GOT3 (cell line): Measurements from ENCODE around the gene CTDSPL.
A peak's percentile ranks its signal among the peaks of the same experiment; 100 is the strongest.

ENCODE experiments used
- DNase-seq: peaks from one replicate; lab custom pipeline; 2025; ENCODE audit warnings: mixed read lengths; lab: John Stamatoyannopoulos, UW

Gene CTDSPL

DNA sequence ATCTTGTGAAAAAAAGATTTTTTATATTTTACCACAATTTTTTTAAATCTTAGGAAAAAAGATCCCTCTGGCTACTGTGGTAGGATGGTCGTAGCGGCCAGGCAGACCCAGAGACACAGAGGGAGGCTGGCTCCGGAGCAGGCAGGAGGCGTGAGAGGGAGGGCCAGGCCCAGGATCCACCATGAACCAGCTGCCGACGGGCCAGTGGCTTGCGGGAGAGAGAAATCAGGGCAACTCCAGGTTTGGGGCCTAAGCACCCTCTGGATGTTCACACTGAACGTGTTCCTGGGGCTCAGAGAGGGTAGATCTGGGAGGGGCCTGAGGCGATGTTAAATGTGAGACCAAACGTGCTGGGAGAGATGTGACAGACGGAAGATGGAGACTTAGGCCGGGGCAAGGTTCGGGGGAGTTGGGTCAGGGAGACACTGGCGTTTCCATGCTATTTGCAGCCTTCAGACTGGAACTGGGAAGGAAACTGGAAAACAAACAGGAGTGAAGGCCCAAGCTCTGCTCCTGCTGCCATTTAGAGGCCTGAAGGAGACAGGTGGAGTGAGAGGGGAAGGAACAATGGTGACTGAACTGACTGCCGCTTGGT, 127.3 kb downstream of the CTDSPL start:
- no peak for DNase-seq

DNA sequence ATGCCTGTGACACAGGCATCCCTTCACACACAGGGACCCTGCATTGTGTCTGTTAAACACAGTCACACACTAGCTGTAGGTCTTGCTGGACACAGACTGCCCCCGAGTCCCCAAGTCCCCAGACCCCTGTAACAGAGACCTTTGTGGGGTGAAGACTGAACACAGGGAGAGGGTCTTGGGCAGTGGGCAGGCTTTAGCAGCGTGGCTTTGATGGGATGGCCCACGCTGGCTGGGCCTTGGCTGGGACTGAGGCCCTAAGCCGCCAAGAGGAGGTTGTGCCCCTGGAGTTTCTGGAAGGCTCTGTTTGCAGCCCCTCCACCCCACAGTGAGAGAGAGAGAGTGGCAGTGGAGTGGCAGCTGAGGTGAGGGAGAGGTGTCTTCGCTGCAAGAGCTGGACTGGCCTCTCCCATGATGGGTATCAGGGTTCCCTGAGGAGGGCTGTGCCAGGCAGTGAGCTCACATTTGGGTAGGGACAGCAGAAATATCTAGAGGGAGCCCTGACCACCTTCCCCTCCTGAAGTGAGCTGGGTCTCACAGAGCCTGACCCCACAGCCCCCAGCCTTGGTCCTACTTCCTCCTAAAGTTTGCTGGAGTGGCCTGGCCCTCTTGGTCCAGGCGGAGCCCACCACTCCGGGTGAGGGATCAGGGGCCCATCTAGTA, 128.3 kb downstream of the CTDSPL start:
- no peak for DNase-seq

DNA sequence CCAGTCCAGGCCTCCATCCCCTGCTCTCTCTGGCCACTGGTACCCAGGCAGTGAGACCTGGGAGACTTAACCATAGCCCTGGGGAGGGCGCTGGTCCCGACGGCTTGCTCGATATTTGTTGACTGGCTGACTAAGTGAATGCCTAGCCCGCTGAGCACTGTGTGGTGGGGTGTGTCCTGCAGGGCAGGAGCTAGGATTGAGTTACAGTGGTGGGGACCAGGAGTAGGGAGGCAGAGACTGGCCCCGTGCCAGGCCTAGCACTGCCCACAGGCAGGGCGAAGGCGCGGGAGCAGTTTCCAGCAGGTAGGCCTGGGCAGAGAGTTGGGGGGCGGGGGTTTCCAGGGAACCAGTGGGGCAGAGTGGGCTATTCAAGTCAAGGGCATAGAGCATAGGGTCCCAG, 128.8 kb downstream of the CTDSPL start, which contains the start of gene VILL:
VILL (plus strand) TSS at position 260 of the 400 bp plus-strand sequence. CDS start 2,887 bp downstream, outside the sequence.
- no peak for DNase-seq

DNA sequence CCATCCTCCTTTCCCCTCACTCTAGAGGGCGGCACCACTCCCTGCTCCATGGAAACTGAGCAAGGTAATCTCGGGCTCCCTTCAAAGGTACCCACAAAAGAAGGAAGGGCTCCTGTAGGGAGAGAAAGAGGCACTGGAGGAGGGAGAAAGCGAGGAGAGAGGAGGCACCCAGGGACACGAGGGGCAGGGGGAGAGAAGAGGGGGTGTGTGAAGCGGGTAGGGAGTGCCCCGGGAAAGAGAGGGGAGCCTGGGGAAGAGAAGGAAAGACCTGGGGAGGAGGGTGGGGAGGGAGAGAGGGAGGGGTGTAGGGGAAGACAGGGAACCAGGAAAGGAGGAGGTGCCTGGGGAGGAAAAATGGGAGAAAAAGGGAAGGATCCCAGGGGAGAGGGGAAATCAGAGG, 129.4 kb downstream of the CTDSPL start:
- DNase-seq, result no peak

DNA sequence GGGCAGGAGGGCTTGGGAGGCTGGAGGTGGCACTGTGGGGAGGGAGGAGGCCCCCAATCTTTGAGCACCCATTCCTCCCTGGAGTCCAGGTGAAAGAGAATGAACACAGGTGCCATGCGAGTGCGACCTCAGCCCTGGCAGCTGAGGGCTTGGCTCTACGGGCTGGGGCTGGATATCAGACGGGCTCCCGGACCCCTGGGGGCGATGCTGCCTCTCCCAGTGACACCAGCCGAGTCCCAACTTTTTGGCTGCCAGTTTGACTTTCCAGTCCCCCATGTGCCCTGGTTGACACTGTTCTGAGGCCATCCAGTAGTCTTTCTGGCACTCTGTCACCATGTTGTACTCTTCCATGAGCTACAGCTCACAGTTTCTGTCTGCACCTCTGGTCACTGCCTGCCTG, 130.1 kb downstream of the CTDSPL start:
- no peak for DNase-seq

DNA sequence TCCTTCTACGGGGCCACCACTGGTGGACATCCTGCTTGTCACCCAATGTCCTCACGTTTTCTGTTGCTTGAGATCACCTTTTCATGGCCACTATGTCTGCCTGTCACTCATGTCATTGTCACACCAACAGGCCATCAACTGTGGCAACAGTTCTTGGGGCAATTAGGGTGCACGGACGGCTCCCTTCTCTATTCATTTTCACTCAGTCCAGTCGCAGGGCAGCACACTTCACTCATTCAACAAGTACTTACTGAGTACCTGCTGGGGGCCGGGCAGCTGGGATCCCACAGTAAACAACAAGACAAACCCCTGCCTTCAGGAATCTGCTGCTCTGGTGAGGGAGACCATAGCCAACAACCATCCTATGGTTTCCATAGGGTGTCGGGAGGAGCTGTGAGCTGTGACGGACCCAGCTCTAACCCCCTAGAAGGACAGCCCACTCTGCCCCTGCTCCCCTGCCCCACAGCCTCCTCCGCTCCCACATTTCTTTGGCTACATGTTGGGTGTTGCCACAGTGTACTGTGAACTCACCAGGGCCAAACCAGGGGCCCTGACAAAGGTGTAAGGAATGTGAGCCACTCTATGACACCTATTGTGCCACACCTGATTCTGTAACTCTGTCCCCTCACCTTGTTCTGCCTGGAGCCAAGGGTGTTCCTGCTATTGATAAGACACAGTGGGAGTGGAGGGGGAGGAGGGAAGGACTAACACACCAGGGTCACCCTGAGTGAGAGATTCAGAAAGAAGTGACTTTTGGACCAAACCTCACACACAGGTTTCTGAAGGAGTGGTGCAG, 130.8 kb downstream of the CTDSPL start:
- no peak for DNase-seq

DNA sequence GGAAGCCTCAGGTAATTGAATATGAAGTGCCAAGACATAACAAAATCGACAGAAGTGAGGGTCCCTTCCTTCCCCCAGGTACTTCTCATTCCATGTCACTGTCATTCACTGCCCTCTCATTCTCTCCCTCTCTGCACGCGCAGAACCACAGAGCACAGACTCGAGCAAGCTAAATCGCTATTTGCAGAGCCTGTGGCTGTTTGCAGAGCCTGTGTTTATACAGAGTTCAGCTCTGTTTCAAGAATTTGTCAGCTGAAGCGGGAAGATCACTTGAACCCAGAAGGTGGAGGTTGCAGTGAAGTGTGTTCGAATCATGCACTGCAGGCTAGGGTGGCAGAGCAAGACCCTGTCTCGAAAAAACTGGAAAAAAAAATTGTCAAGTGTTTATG, 131.4 kb downstream of the CTDSPL start:
- DNase-seq, result no peak

DNA sequence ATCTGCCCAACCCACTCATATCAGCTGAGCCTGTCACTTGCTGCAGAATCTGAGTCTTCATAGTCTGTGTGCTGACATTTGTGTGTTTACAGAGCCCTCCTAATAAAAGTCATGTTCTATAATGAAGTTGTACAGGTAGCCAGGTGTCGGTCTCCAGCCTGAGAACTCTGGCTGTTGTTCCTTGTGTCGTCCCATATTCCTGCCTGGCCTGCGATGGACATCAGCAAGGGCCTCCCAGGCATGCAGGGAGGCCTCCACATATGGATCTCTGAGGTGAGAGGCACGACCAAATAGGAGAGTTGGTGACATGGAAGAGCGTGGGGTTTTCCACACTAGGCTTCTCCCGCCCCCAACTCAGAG, 131.8 kb downstream of the CTDSPL start:
- DNase-seq, result no peak

DNA sequence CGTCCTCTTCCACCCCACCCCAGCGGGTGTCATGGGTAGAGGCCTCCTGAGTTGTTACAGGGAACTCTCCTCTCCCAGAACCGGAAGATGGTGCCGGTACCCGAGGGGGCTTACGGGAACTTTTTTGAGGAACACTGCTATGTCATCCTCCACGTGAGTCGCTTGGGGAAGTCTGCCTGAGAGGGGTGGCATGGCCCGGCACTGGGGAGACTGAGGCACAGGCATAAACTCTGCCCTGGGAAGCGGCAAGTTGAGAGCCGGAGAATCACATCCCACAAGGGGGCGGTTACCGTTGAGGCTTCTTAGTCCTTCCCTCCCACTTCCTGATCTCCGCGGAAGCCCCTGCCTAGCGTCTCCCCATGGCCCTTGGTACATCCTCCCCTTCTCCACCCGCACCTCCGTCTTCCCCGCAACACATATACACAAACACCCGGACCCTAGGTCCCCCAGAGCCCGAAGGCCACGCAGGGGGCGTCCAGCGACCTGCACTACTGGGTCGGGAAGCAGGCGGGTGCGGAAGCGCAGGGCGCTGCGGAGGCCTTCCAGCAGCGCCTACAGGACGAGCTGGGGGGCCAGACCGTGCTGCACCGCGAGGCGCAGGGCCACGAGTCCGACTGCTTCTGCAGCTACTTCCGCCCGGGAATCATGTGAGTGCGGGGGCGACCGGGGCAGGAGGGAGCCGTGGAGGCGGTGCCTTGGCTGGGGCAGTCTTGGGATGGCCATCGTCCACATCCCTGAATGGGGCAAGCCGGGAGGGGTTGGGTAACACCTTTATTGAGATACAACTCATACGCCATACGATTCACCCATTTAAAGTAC, 132.3 kb downstream of the CTDSPL start:
- DNase-seq, result peak; percentile 38

DNA sequence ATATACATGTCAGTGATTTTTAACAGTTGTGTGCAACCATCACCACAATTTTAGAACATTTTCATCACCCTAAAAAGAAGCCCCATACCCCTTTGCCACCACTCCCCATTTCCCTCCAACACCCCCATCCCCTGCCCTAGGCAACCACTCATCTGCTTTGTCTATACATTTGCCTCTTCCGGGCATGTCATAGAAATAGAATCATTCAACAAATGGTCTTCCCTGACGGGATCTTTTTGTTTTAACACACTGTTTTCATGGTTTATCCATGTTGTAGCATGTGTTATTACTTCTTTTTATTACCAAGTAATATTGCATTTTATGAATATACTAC, 132.9 kb downstream of the CTDSPL start:
- no peak for DNase-seq

DNA sequence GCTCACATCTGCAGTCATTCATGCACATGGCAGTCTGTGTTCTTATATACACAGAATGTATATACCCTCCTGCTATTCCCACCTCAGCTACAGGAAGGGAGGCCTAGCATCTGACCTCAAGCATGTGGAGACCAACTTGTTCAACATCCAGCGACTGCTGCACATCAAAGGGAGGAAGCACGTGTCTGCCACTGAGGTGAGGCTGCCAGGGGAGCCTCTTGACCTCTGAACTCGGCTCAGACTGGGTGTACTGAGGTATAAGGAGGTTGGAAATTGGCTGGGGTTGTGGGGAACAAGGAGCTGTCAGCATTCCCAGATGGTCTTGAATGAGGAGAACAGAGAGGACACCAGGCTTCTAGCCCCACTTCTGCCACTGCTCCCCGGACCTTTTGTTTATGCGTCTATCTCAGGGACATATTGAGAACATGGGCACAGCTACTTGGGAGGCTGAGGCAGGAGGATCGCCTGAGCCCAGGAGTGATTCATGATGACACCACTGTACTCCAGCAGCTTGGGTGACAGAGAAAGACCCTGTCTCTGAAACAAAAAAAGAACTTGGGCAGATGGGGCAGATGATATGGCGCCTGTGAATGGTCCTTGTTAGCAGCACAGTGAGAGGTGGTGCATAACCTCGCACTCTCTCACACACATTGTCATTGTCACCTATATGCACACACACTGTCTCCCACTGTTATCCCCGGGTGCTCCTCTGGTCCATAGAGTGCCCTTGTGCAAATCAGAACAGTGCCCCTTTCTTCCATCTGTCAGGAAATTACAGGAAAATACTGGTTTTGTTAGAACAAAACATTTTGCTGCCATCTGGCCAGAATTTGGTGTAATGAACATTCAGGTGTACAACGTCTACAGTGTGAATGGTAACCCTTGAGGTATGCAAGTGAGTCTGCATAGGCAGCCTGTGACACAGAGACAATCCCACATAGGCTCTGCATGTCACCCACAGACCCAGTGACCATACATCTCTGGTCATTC, 134.3 kb downstream of the CTDSPL start:
- no peak for DNase-seq

DNA sequence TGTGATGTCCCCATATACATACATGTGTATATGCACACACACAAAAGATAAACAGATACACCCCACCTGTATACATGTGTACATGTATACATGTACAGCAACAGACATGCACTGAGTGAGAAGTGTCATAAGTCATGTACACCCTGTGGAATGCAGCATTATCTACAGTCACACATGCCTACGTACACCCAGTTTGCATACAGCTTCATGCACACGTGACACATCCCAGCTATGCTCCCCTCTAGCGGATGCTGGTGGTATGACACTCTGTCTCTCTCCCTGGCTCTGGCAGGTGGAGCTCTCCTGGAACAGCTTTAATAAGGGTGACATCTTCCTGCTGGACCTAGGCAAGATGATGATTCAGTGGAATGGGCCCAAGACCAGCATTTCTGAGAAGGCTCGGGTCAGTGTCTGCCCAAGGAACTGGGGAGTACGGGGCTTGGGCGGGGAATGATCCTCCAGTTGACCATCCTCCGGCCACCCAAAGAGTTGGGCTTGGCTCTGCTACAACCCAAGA, 135.2 kb downstream of the CTDSPL start:
- peak; percentile 20 for DNase-seq

DNA sequence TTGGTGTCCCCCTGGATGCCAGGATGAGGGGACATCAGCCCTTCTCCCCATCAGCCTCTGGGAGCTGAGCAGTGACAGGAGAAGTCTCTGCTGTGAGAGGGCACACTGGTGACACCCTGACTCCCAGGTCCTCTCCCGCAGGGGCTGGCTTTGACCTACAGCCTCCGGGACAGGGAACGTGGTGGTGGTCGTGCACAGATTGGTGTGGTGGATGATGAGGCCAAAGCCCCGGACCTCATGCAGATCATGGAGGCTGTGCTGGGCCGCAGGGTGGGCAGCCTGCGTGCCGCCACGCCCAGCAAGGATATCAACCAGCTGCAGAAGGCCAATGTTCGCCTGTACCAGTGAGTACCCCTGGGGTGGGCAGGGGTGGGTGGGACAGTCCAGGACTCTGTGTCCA, 135.7 kb downstream of the CTDSPL start:
- DNase-seq, result no peak

DNA sequence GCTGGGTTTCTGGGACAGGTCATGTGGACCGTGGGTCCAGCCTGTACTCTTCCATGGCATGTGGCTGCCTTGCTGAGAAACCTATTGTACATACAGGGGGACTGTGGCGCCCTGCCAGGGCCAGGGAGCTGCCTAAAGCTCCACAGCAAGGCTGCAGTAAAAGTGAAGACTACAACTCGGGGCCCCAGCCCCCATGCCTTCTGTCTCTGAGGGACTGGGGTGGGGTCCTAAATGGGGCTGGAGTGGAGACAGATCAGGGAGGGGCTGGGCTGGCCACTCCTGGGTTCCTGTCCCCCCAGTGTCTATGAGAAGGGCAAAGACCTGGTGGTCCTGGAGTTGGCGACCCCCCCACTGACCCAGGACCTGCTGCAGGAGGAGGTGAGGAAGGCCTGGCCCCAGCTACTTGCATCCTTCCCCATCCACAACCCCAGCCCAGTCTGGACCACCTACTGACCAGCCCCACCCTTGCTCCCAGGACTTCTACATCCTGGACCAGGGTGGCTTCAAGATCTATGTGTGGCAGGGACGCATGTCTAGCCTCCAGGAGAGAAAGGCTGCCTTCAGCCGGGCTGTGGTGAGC, 136.2 kb downstream of the CTDSPL start:
- DNase-seq, result no peak

DNA sequence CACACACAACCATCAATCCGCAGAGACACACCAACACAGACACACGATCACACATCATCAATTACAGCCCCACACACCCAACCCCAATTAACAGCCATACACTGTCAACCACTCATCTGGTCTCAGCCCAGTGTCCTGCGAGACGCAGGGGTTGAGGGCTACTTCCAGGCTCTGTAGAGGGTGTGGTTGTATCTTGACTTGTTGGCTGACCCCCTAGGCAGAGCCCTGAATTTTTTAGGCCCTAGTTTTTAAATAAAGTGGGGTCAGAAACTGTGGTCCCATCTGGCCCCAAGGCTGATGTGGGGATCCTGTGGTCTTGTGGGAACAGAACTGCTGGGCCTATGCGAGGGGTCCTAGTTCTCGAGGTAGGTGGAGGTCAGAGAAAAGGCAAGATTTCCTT, 138.2 kb downstream of the CTDSPL start:
- DNase-seq, result no peak

DNA sequence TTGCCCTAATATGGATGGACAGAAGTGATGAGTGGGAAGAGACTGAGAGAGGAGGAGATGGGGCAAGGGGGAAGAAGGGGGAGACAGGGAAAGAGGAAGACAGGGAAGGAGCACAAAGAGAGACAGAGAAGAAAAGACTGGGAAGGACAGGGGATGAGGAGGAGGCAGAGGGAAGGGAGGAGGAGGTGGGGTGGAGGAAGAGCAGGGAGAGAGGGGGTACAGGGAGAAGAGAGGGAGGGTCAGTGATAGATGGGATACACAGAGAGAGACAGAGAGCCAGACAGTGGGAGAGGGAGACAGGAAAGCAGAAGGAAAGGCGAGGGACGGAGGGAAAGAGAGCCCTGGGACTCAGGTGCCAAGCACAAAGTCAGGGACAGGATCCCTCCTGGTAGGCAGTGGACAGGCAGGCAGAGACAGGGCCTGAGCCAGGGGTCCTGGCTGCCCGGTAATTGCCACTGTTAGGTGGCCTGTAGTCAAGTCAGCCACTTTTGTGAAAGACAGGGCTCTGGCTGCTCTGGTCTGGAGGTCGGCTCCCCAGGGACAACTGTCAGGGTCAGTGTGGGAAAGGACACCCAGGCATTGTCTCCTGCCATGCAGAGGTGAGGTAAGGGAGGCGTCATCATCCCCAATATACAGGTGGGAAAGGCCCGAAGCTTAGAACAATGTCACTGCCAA, 138.7 kb downstream of the CTDSPL start:
- no peak for DNase-seq

DNA sequence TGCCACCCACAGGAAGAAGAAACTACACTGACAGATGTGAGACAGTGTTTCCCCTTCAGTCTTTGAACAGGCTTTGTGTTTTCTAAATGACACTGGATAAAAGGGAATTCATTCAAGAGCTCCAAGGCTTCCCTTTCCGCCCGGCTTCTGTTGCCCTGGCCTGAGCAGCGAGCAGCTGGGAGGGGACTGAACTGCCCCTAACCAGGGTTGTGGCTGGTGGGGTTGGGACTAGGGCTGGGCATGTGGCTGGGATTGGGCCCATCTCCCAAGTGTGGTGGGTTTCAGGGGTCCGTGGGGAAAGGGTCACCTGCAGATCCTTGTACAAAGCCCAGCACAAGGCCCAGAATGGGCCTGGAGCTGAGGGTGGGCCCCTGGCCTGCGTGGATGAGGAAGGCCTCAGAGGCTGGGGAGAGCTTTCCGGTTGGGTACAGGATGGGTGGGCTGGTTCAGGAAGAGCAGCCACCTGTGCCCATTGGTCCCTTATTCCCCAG, 139.3 kb downstream of the CTDSPL start:
- no peak for DNase-seq

DNA sequence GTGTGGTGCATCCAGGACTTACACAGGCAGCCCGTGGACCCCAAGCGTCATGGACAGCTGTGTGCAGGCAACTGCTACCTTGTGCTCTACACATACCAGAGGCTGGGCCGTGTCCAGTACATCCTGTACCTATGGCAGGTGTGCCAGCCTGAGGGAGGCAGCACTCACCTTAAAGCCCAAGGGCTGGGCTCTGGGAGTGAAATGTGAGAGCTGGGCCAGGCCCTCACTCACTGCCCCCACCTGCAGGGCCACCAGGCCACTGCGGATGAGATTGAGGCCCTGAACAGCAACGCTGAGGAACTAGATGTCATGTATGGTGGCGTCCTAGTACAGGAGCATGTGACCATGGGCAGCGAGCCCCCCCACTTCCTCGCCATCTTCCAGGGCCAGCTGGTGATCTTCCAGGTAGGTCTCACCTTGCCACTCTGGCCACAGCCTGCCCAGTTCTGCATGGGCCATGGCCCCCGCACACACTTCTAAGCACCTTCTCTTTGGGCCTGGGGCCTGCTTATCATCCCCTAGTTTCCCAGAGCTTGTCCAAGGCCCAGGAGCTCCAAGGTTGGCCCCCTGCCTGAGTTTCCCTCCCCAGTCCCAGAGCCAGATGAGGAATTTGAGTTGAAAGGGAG, 139.9 kb downstream of the CTDSPL start:
- no peak for DNase-seq

DNA sequence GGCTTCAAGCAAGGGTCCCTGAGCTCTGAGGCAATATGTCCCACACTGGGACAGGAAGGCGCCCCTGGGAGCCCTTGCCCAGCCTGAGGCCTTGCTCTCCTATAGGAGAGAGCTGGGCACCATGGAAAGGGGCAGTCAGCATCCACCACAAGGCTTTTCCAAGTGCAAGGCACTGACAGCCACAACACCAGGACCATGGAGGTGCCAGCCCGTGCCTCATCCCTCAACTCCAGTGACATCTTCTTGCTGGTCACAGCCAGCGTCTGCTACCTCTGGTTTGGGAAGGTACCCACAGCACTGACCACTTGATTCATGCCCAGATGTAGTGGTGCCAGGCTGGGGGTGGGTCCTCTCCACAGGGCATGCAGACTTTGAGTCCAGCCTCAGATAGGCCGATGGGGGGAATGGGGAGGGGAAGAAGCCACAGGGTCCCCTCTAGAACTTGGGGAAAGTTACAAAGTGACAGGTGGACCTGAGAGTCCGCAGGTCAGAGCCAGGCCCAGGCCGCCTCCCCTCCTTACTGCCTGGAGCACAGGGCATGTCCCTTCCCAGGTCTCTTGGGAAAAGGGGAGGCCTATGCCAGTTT, 140.7 kb downstream of the CTDSPL start:
- no peak for DNase-seq
